Tibial nerve (tissue), 4 donors: ENCODE measurements around the gene NUP210. TPM values are rescaled to one million over a fixed set of nuclear protein-coding genes. Genes with fewer than 3 reads are reported as not detected.
"Not testable (repeated sequence)": the region's sequence is repeated elsewhere in the genome, so short reads cannot be mapped to it uniquely, and the experiment has no call there.

Experiments used
- DNase-seq, 2 donors: peaks; one replicate each; pipeline ENCODE4 v3.0.0-alpha.2; 2019; ENCODE audit warnings: low spot score in 2 of 2
- H3K27ac ChIP-seq, 4 donors: fragments of 200-600 bp; sonication (generic) in 3 of 4; one replicate each; pipeline ENCODE4 v1.5.1; 2017 to 2019; ENCODE audit warnings: mild to moderate bottlenecking in 1 of 4
- H3K27me3 ChIP-seq, 2 donors: fragments of 200-600 bp; sonication (generic) in 1 of 2; one replicate each; pipeline versions ENCODE4 v1.5.1 to v1.6.0; 2017 to 2019
- H3K36me3 ChIP-seq, 3 donors: fragments of 200-600 bp; sonication (generic); one replicate each; pipeline ENCODE4 v1.5.1; 2018 to 2019
- H3K4me1 ChIP-seq, 4 donors: fragments of 200-600 bp; sonication (generic) in 3 of 4; one replicate each; pipeline ENCODE4 v1.5.1; 2017 to 2019
- H3K4me3 ChIP-seq, 4 donors: fragments of 200-600 bp; sonication (generic) in 3 of 4; one replicate each; pipeline ENCODE4 v1.5.1; 2017 to 2019; ENCODE audit warnings: mild to moderate bottlenecking in 1 of 4, moderate library complexity in 1 of 4
- H3K9me3 ChIP-seq, 4 donors: fragments of 200-600 bp; sonication (generic) in 3 of 4; one replicate each; pipeline ENCODE4 v1.5.1; 2017 to 2019
- CTCF ChIP-seq, 5 experiments: fragments of 200-600 bp in 3 of 5; fragments of 450-650 bp in 2 of 5; sonication (generic) in 3 of 5; IDR thresholded peaks; one replicate each; pipeline ENCODE4 v1.5.1; 2016 to 2019; ENCODE audit warnings: antibody characterized with exemption in 5 of 5, mild to moderate bottlenecking in 3 of 5, moderate library complexity in 2 of 5
- EP300 ChIP-seq, 2 donors: sonication (generic); formaldehyde crosslinking; IDR thresholded peaks; one replicate each; pipeline ENCODE4 v1.6.1; 2017; ENCODE audit warnings: antibody characterized with exemption in 2 of 2, mild to moderate bottlenecking in 1 of 2
- POLR2A ChIP-seq, 2 donors: fragments of 450-650 bp; IDR thresholded peaks; one replicate each; pipeline ENCODE4 v1.6.1; 2017; ENCODE audit warnings: antibody characterized with exemption in 2 of 2, mild to moderate bottlenecking in 2 of 2, moderate library complexity in 2 of 2
- WGBS, 2 donors: methylation state at CpG; one replicate each; pipeline ENCODE4 v1.1.5; 2018; 5-methylcytosine and 5-hydroxymethylcytosine counted together
- total RNA-seq, 4 donors: library from RNA; depleted of rRNA; stranded (reverse); fragments of >200 nt; gene quantifications; one replicate each; pipeline ENCODE4 v1.1.0, GENCODE V29; 2016

The NUP210 gene
- total RNA-seq, 4 donors from 2014 or later = 1.3 to 9.3 (median 2.0) TPM

- H3K27ac ChIP-seq = no peak overlapping the region
- no peaks in the 10 kb centered on the region for H3K36me3 ChIP-seq
- H3K4me3 ChIP-seq = no peak overlapping the region
- DNase-seq = no peak
- H3K4me1 ChIP-seq = peaks cover 0 to under 1% (median 0%) of the 10 kb centered on the region in 4 donors
- 82 to 92% methylated on average over 4 of the region's 4 CpGs for WGBS, 2 donors
- TF ChIP-seq POLR2A (IDR thresholded peaks at IDR 0.05) = no peak
- TF ChIP-seq EP300 (IDR thresholded peaks at IDR 0.05) = no peak
- no peak for TF ChIP-seq CTCF (IDR thresholded peaks at IDR 0.05)
- no peaks in the 10 kb centered on the region for H3K9me3 ChIP-seq
- no peaks in the 10 kb centered on the region for H3K27me3 ChIP-seq
Observed at GRCh38 chr3:13457593-13457992, 37.5 kb upstream of the NUP210 start.

GRCh38 chr3:13455644-13456043 lies 35.5 kb upstream of the NUP210 start:
- Histone ChIP-seq H3K9me3 (no peaks in the 10 kb centered on the region), H3K27me3 (no peaks in the 10 kb centered on the region), H3K27ac (no peak overlapping the region), H3K4me3 (no peak overlapping the region), H3K4me1 (peaks cover 0 to 11% (median 0%) of the 10 kb centered on the region in 4 donors), H3K36me3 (no peaks in the 10 kb centered on the region)
- DNase-seq = no peak
- TF ChIP-seq EP300 (IDR thresholded peaks at IDR 0.05) (no peak), POLR2A (IDR thresholded peaks at IDR 0.05) (no peak), CTCF (IDR thresholded peaks at IDR 0.05) (no peak)
- 62 to 69% methylated on average over 6 of the region's 6 CpGs for WGBS, 2 donors

DNA sequence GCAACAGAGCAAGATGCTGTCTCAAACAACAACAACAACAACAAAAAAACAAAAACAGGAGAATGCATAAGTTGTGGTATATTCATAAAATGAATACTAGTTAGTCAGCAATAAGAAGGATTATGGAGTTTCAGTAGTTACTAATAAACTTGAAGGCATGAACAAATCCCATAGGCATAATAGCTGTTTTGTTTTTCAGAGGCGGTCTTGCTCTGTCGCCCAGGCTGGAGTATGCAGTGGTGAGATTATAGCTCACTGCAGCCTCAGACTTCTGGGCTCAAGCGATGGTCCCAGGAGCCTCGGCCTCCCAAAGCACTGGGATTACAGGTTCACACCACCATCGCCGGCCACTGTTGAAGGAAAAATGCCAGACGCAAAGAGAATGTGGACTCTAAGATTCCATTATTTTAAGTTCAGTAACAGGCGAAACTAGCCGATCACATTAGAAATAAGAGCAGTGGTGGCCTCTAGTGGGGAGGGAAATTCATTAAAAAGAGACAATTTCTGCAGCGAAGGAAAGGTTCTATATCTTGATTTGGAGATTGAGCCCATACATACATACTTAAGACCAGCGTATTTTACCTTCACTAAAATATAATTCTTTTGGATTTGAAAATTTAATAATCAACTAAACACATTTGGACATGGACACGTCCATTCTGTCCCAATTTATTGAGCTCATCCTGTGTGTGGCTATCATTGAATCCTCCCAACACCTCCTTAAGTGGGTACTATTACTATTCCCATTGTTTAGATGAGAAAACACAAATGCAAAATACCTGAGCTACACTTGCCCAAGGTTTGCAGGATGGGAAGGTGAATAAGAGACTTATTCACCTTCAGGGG lies 32.6 kb upstream of the NUP210 start:
- peaks cover 0 to 11% (median 0%) of the 10 kb centered on the region in 4 donors for H3K4me1 ChIP-seq
- 10 to 12% methylated on average over 12 of the region's 12 CpGs for WGBS, 2 donors
- H3K27me3 ChIP-seq = no peaks in the 10 kb centered on the region
- H3K9me3 ChIP-seq = no peaks in the 10 kb centered on the region
- H3K36me3 ChIP-seq = no peaks in the 10 kb centered on the region
- TF ChIP-seq EP300 (IDR thresholded peaks at IDR 0.05) (no peak), CTCF (IDR thresholded peaks at IDR 0.05) (peak; percentile 61 to 75 (median 66))
- peak overlapping the region; percentile 79 to 93 (median 90) for H3K27ac ChIP-seq
- peak in 1 of 2 donors; percentile 71 for DNase-seq
- peak overlapping the region; percentile 8 to 60 (median 54) for H3K4me3 ChIP-seq

DNA sequence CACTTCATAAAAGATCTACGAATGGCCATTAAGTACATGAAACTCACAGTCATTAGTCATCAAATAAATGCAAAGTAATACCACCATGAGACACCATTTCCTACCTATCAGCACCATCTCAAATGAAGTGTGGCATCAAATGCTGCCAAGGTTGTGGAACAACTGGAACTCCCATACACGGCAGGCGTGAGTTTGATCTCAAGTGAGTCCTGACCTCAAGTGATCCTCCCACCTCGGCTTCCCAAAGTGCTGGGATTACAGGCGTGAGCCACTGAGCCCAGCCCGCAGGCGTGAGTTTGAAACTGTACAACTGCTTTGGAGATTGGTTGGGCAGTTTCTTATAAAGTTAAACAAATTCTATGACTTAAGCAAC lies 31.2 kb upstream of the NUP210 start:
- H3K27ac ChIP-seq = peak overlapping the region in 2 of 4 donors; percentile 79 to 92
- peak overlapping the region; percentile 36 to 60 (median 54) for H3K4me3 ChIP-seq
- H3K27me3 ChIP-seq = no peaks in the 10 kb centered on the region
- WGBS, 2 donors = 1 to 3% methylated on average over 5 to 7 of the region's 7 CpGs
- TF ChIP-seq EP300 (IDR thresholded peaks at IDR 0.05) (no peak), POLR2A (IDR thresholded peaks at IDR 0.05) (no peak), CTCF (IDR thresholded peaks at IDR 0.05) (no peak)
- H3K4me1 ChIP-seq = peaks cover 0 to 11% (median 0%) of the 10 kb centered on the region in 4 donors
- peak in 1 of 2 donors; percentile 8 for DNase-seq
- H3K9me3 ChIP-seq = no peaks in the 10 kb centered on the region
- no peaks in the 10 kb centered on the region for H3K36me3 ChIP-seq

DNA sequence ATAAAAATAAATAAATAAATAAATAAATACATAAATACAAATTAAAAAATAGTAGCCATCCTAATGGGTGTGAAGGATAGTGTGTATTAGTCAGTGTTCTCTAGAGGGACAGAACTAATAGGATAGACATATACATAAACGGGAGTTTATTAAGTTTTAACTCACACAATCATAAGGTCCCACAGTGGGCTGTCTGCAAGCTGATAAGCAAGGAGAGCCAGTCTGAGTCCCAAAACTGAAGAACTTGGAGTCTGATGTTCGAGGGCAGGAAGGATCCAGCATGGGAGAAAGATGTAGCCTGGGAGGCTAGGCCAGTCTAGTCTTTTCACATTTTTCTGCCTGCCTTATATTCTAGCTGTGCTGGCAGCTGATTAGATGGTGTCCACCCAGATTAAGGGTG lies 22.8 kb upstream of the NUP210 start:
- 84 to 95% methylated on average over 2 of the region's 2 CpGs for WGBS, 2 donors
- H3K27ac ChIP-seq, H3K36me3 ChIP-seq, H3K9me3 ChIP-seq, H3K4me3 ChIP-seq, DNase-seq, H3K4me1 ChIP-seq, H3K27me3 ChIP-seq: not testable (repeated sequence)
